ENCODE results near the gene HLA-DOB. TPM values are rescaled to one million over a fixed set of nuclear protein-coding genes. Genes with fewer than 3 reads are reported as not detected.

HLA-DOB gene
- total and polyA plus RNA-seq, 2 of the 13 experiments (the other 11 are each of a cell fraction or from before 2014, with no cell fraction given): not detected

GRCh38 chr6:32854376-32855178 is 37.8 kb upstream of the HLA-DOB start:
- CTCF ChIA-PET (ENCODE audit: low intra/inter-chr PET ratio, low total read pairs): interaction anchor here (1.2 to 2.4 kb wide), 2 partner anchors 14 to 15 kb away, joined by 4 to 39 read pairs; partner anchors contain the start of gene TAP2
- BruUV-seq (replicated peaks): no TSS peak
- peak; percentile 11 for ATAC-seq
- TF ChIP-seq ZNF772 (CRISPR knock-in tag; IDR thresholded peaks at IDR 0.05) (no peak), ZNF773 (CRISPR knock-in tag; IDR thresholded peaks at IDR 0.05; ENCODE audit: borderline replicate concordance) (no peak), MIXL1 (CRISPR knock-in tag; IDR thresholded peaks at IDR 0.05) (0 out of 2 replicates have a peak, but pooled peaks have one; percentile 16), ZNF414 (CRISPR knock-in tag; IDR thresholded peaks at IDR 0.05) (0 out of 2 replicates have a peak, but pooled peaks have one; percentile 8), ZC3H13 (CRISPR knock-in tag; IDR thresholded peaks at IDR 0.05) (0 out of 2 replicates have a peak, but pooled peaks have one; percentile 15), NR2F6 (IDR thresholded peaks at IDR 0.05) (no peak), NR2F6 (CRISPR knock-in tag; IDR thresholded peaks at IDR 0.05) (0 out of 2 replicates have a peak, but pooled peaks have one; percentile 11), ZNF430 (CRISPR knock-in tag; IDR thresholded peaks at IDR 0.05) (no peak), CTCF (CRISPR knock-in tag; IDR thresholded peaks at IDR 0.05) (no peak; the same call in 1 of the 2 replicates), ZFYVE20 (CRISPR knock-in tag; IDR thresholded peaks at IDR 0.05; ENCODE audit: borderline replicate concordance, low read depth) (no peak), KMT2B (CRISPR knock-in tag; IDR thresholded peaks at IDR 0.05) (no peak), ZNF660 (CRISPR knock-in tag; IDR thresholded peaks at IDR 0.05; ENCODE audit: borderline replicate concordance, low read depth) (no peak), XRCC5 (optimal IDR thresholded peaks at IDR 0.05; ENCODE audit: low read length) (peak; percentile 46), GZF1 (CRISPR knock-in tag; IDR thresholded peaks at IDR 0.05) (no peak), ZNF350 (CRISPR knock-in tag; IDR thresholded peaks at IDR 0.05; ENCODE audit: borderline replicate concordance, low read depth) (no peak), WIZ (CRISPR knock-in tag; IDR thresholded peaks at IDR 0.05) (0 out of 2 replicates have a peak, but pooled peaks have one; percentile 13), ZKSCAN8 (CRISPR knock-in tag; IDR thresholded peaks at IDR 0.05; ENCODE audit: borderline replicate concordance) (no peak), TAF15 (IDR thresholded peaks at IDR 0.05; ENCODE audit: low read depth, low read length, poor library complexity, severe bottlenecking) (no peak)
- TF ChIP-seq, protein P1, sequence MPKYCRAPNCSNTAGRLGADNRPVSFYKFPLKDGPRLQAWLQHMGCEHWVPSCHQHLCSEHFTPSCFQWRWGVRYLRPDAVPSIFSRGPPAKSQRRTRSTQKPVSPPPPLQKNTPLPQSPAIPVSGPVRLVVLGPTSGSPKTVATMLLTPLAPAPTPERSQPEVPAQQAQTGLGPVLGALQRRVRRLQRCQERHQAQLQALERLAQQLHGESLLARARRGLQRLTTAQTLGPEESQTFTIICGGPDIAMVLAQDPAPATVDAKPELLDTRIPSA (CRISPR knock-in tag; IDR thresholded peaks at IDR 0.05; ENCODE audit: borderline replicate concordance): no peak
- TF ChIP-seq, protein P2, sequence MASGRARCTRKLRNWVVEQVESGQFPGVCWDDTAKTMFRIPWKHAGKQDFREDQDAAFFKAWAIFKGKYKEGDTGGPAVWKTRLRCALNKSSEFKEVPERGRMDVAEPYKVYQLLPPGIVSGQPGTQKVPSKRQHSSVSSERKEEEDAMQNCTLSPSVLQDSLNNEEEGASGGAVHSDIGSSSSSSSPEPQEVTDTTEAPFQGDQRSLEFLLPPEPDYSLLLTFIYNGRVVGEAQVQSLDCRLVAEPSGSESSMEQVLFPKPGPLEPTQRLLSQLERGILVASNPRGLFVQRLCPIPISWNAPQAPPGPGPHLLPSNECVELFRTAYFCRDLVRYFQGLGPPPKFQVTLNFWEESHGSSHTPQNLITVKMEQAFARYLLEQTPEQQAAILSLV (CRISPR knock-in tag; IDR thresholded peaks at IDR 0.05; ENCODE audit: borderline replicate concordance): no peak

More at GRCh38 chr6:32854376-32855178, 37.8 kb upstream of the HLA-DOB start:
- no peaks in the 10 kb centered on the region for H3K79me2 ChIP-seq (ENCODE audit: insufficient read depth, low read length)
- H3K27me3 ChIP-seq (ENCODE audit: control insufficient read depth in 1 of 2, insufficient read depth in 2 of 2, low read length in 2 of 2): no peaks in the 10 kb centered on the region; a peak in 1 of 5 replicates
- no peak overlapping the region for H3K27ac ChIP-seq (ENCODE audit: extremely low read length, insufficient read depth, low read length)
- intact Hi-C loops (cut with micrococcal nuclease; ENCODE audit: unreplicated experiment): loop anchor here (1.0 kb wide), 1 partner anchor 28 kb away; no protein-coding TSS in a partner anchor
- peaks cover 0 to 6% of the 10 kb centered on the region in 2 experiments; a peak in 1 of 5 replicates for H3K36me3 ChIP-seq (replicated peaks in 1 of 2; ENCODE audit: control insufficient read depth in 1 of 2, insufficient read depth in 2 of 2, low read length in 2 of 2)
- POLR2A ChIA-PET: interaction anchor here (0.9 to 3.8 kb wide), 6 partner anchors 10 to 117 kb away, joined by 4 to 69 read pairs (median 26); partner anchors contain the start of genes BRD2, PSMB8 and TAP2
- in situ Hi-C loops (cut with HindIII; ENCODE audit: extremely low pct_ligation_motif_present, low pct_unique_long_range_greater_than_20kb): no loop called here
- WGBS (ENCODE audit: low lambda C conversion rate): 5% methylated on average over 23 of the region's 24 CpGs
- H3K4me3 ChIP-seq (replicated peaks in 1 of 3; ENCODE audit: insufficient read depth in 1 of 3, low read depth in 2 of 3, low read length in 3 of 3): peak overlapping the region; percentile 93 to 96 (median 95)
- DNase-seq (ENCODE audit: low spot score) (no peak), FAIRE-seq (peak; percentile 47)
- H3K9me3 ChIP-seq (ENCODE audit: low read length): no peaks in the 10 kb centered on the region
- H4K20me1 ChIP-seq (ENCODE audit: insufficient read depth, low read length): no peaks in the 10 kb centered on the region
- H3K4me2 ChIP-seq (ENCODE audit: low read depth, low read length): peak overlapping the region; percentile 98
- peak overlapping the region; percentile 57 for H2AFZ ChIP-seq (ENCODE audit: low read length)
- peaks cover 26% of the 10 kb centered on the region for H3K4me1 ChIP-seq (ENCODE audit: insufficient read depth, low read length)
- 0 out of 2 replicates have a peak overlapping the region, but pooled peaks have one; percentile 18 for H3K9ac ChIP-seq (ENCODE audit: insufficient read depth, low read depth, low read length)

Measured in HepG2 (cell line).